Gastrocnemius medialis (tissue), 4 donors: ENCODE measurements around the gene EXOC6.

Experiments
- POLR2A ChIP-seq, 2 donors: fragments of 450-650 bp; IDR thresholded peaks; one replicate each; pipeline ENCODE4 v1.6.1; 2017; ENCODE audit warnings: antibody characterized with exemption in 2 of 2, mild to moderate bottlenecking in 2 of 2, moderate library complexity in 2 of 2
- TF ChIP-seq, protein P1 (sequence below), 5 experiments: fragments of 450-650 bp in 3 of 5; fragments of 200-600 bp in 2 of 5; sonication (generic) in 2 of 5; IDR thresholded peaks in 4 of 5; conservative IDR thresholded peaks in 1 of 5; 1 replicate in 4 of 5; 2 replicates in 1 of 5; pipeline ENCODE4 v1.5.1; 2016 to 2019; ENCODE audit warnings: antibody characterized with exemption in 5 of 5, mild to moderate bottlenecking in 3 of 5, moderate library complexity in 3 of 5

DNA sequence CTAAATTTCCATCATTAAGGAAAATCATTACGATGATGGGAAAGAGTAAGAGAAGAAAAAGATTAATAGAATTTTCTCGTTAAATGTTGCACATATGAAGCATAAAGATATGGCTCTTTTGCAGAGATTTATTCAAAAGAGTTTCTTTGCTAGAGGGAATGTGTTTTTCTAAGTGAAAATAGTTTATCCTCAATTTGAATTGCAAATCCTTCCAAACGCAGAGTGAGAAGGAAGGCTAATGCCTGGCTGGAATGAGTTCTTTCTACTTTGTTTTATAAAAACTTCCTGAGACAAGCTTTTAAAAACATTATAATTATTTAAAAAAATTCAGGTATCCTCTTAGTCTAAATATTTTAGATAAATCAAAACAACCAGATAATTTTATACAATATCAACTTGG lies 239.5 kb downstream of the EXOC6 start:
- TF ChIP-seq, protein P1, sequence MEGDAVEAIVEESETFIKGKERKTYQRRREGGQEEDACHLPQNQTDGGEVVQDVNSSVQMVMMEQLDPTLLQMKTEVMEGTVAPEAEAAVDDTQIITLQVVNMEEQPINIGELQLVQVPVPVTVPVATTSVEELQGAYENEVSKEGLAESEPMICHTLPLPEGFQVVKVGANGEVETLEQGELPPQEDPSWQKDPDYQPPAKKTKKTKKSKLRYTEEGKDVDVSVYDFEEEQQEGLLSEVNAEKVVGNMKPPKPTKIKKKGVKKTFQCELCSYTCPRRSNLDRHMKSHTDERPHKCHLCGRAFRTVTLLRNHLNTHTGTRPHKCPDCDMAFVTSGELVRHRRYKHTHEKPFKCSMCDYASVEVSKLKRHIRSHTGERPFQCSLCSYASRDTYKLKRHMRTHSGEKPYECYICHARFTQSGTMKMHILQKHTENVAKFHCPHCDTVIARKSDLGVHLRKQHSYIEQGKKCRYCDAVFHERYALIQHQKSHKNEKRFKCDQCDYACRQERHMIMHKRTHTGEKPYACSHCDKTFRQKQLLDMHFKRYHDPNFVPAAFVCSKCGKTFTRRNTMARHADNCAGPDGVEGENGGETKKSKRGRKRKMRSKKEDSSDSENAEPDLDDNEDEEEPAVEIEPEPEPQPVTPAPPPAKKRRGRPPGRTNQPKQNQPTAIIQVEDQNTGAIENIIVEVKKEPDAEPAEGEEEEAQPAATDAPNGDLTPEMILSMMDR (IDR thresholded peaks at IDR 0.05 in 4 of 5, conservative IDR thresholded peaks at IDR 0.05 in 1 of 5) = no peak
- no peak for TF ChIP-seq POLR2A (IDR thresholded peaks at IDR 0.05)
